Measurements from ENCODE around the gene TRIM31.

The TRIM31 gene

DNA sequence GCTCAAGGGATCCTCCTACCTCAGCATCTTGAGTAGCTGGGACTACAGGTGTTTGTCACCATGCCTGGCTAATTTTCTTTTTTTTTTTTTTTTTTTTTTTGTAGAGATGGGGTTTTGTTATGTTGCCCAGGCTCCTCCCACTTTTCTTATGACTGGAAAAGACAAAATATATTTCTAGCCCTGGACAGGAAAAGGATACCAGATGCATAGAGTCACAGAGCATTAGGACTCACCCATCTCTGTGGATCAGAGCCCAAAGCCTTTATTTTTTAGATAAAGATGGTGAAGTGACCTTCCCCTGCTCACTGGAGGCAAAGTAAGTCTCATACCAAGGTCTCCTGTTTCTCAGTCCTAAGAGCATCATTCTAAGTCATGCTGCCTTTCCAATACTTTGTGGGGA, 44.7 kb upstream of the TRIM31 start:
- TF ChIP-seq CTCF (IDR thresholded peaks at IDR 0.05; ENCODE audit: low read depth, low read length): no peak
- H3K4me3 ChIP-seq (ENCODE audit: low read depth, low read length): no peak overlapping the region

GRCh38 chr6:30156774-30157173, 43.9 kb upstream of the TRIM31 start:
- no peak overlapping the region for H3K4me3 ChIP-seq (ENCODE audit: low read depth, low read length)
- no peak for TF ChIP-seq CTCF (IDR thresholded peaks at IDR 0.05; ENCODE audit: low read depth, low read length)

DNA sequence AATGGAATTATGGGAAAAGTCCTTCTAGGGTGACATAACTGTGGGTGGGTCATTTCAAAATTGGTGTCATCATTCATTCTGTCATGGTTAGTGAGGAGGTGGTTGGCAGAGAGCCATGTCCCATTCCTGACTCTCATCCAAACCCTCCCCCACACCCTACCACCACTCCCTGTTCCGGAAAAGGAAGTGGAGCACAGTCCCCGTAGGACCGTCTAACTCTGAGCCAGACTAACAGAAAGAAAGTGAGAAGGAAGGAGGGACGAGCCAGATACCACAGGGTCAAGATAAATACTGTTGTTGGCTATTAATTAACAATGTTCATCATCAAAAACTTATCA, 43.3 kb upstream of the TRIM31 start:
- TF ChIP-seq CTCF (IDR thresholded peaks at IDR 0.05; ENCODE audit: low read depth, low read length): no peak
- H3K4me3 ChIP-seq (ENCODE audit: low read depth, low read length): no peak overlapping the region

DNA sequence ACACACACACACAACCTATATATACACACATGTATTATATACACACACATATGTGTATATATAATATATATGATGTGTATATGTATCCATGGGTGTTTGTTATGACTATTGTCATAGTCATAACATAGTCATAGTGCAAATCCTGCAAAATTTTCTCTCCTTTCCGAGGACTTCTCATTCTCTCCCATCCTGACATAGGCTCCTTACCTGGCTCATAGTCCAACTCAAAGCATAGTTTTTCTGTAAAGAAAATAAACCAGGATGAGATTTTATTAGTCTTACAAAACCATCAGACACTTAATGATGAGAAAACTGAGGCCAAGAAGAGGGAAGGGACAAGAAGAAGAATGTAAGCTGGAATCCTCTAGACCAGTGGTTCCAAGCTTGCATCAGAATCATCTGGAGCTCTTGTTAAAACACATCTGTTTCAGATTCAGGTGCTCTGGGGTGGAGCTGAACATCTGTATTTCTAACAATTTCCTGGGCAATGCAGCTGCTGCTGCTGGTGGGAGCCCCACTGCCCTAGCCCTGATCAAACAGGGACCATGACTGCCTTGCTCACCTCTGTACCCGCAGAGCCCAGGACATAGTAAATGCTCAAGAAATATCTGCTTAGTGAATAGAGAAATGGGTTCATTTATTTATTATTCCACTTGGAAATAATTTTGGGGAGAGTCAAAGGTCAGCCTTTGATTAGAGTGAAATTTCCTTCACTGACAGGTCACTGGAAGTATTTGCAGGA, 42.8 kb upstream of the TRIM31 start:
- no peak overlapping the region for H3K4me3 ChIP-seq (ENCODE audit: low read depth, low read length)
- TF ChIP-seq CTCF (IDR thresholded peaks at IDR 0.05; ENCODE audit: low read depth, low read length): no peak

GRCh38 chr6:30154709-30155519, 42.0 kb upstream of the TRIM31 start:
- no peak for TF ChIP-seq CTCF (IDR thresholded peaks at IDR 0.05; ENCODE audit: low read depth, low read length)
- H3K4me3 ChIP-seq (ENCODE audit: low read depth, low read length): no peak overlapping the region

- no peak overlapping the region for H3K4me3 ChIP-seq (ENCODE audit: low read depth, low read length)
- no peak for TF ChIP-seq CTCF (IDR thresholded peaks at IDR 0.05; ENCODE audit: low read depth, low read length)
Observed at GRCh38 chr6:30154061-30154460, 41.2 kb upstream of the TRIM31 start.

DNA sequence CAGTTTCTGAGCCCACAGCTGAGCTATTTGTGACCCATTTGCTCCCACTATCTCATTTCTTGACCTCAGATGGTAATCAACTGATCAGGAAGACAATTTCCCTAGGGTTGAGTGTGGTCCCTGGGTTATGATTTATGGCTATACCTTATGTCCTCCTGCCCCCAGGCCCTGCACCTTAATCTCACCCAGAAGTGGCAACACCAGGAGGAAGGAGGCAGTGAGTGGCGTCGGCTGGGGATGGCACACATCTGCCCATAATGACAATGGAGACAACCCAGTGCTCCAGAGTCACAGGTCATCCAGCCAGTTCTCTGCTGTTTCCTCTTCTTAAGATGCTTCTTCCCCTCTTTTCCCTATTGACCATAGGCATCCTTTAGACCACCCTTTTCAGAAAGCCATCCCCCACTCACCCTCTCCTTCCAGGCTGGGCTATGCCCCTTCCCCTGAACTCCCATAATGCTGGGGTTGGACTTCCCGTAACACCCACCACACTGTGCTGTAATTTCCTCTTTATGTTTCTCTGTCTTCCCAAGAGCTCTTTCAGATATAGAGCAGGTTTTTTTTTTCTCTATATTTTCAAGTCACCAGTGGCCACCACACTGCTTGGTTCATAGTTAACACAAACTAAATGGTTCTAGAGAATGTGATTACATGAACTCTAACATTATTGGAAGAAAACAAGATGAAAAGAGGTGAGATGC, 40.2 kb upstream of the TRIM31 start:
- TF ChIP-seq CTCF (IDR thresholded peaks at IDR 0.05; ENCODE audit: low read depth, low read length): no peak

More for the DNA sequence above, 40.2 kb upstream of the TRIM31 start:
- no peak overlapping the region for H3K4me3 ChIP-seq (ENCODE audit: low read depth, low read length)

Data from WI38 (cell line).